Activated CD4-positive, alpha-beta memory T cell treated with anti-CD3 and anti-CD28 coated beads for 36 hours (primary cell): ENCODE results near the gene DNER. TPM values are rescaled to one million over a fixed set of nuclear protein-coding genes. Genes with fewer than 3 reads are reported as not detected.
"Not testable (repeated sequence)": the region's sequence is repeated elsewhere in the genome, so short reads cannot be mapped to it uniquely, and the experiment has no call there.

Experiments
- CTCF ChIA-PET: fragments of 350-600 bp; sonication (Branson Sonifier 250); formaldehyde crosslinking; loops from one replicate; lab custom pipeline; 2021; ENCODE audit warnings: antibody characterized with exemption, inconsistent platforms; lab: Charles Lee
- POLR2A ChIA-PET: fragments of 350-600 bp; sonication (Branson Sonifier 250); formaldehyde crosslinking; loops from one replicate; lab custom pipeline; 2021; ENCODE audit warnings: antibody characterized with exemption; lab: Charles Lee
- DNase-seq: peaks from one replicate; pipeline ENCODE4 v3.0.0-alpha.2; 2020
- H3K27ac Mint-ChIP-seq: one replicate; pipeline ENCODE4 v1.8.0; 2021; ENCODE audit warnings: mixed read lengths
- H3K27me3 Mint-ChIP-seq: one replicate; pipeline ENCODE4 v1.8.0; 2021; ENCODE audit warnings: mixed read lengths
- H3K36me3 Mint-ChIP-seq: one replicate; pipeline ENCODE4 v1.8.0; 2021; ENCODE audit warnings: mixed read lengths
- H3K4me1 Mint-ChIP-seq: one replicate; pipeline ENCODE4 v1.8.0; 2021; ENCODE audit warnings: low read depth, mixed read lengths
- H3K4me3 Mint-ChIP-seq: one replicate; pipeline ENCODE4 v1.8.0; 2021; ENCODE audit warnings: mild to moderate bottlenecking, mixed read lengths
- H3K9me3 Mint-ChIP-seq: one replicate; pipeline ENCODE4 v1.8.0; 2021; ENCODE audit warnings: mixed read lengths
- intact Hi-C: fragments of 100-400 bp; cut with micrococcal nuclease; formaldehyde crosslinking; loops from one replicate; pipeline ENCODE4 v1.15.1; 2023
- total RNA-seq, 2 experiments: library from RNA; stranded (reverse); gene quantifications; one replicate each; pipeline ENCODE4 v1.2.3, GENCODE V29; 2021

Gene DNER
- total RNA-seq, 2 experiments from 2014 or later = not detected

GRCh38 chr2:229713371-229714079 lies 830 bp downstream of the DNER start:
- peaks cover 13% of the 10 kb centered on the region for H3K4me1 Mint-ChIP-seq

DNA sequence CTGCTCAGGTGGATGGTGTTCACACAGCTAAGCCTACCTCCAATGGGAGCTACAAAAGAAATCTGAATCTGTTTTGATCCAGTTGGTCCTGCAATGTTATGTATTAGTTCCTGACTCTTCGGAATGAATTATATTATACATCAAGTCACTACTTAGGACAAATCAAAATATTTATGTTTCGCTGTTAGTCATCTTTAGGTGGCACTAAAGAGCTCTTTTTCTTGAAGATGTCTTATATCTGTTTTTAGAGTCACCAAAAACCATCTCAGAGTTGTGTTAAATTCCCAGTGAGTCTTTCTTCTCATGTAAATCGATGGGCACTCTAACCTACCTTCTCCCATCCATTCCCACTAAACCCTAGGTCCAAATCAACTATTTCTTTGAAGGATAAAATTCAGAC lies 2.2 kb downstream of the DNER start:
- H3K4me1 Mint-ChIP-seq = peaks cover 13% of the 10 kb centered on the region
- intact Hi-C loops = loop anchor here (10.0 kb wide), 1 partner anchor 1817 kb away; no protein-coding TSS in a partner anchor
- CTCF ChIA-PET = no interaction called here

More at GRCh38 chr2:229713371-229714079, 830 bp downstream of the DNER start:
- Mint-ChIP-seq H3K36me3 (no peaks in the 10 kb centered on the region), H3K9me3 (no peaks in the 10 kb centered on the region), H3K27ac (no peak overlapping the region), H3K4me3 (peak overlapping the region; percentile 32), H3K27me3 (peaks cover 53% of the 10 kb centered on the region)
- DNase-seq = peak; percentile 12
- intact Hi-C loops = loop anchor here (10.0 kb wide), 1 partner anchor 1819 kb away; no protein-coding TSS in a partner anchor
- ChIA-PET POLR2A (no interaction called here), CTCF (no interaction called here)

GRCh38 chr2:229708335-229708734 lies 6.0 kb downstream of the DNER start:
- ChIA-PET POLR2A (no interaction called here), CTCF (no interaction called here)
- peaks cover 50% of the 10 kb centered on the region for H3K27me3 Mint-ChIP-seq
- peaks cover 3% of the 10 kb centered on the region for H3K4me1 Mint-ChIP-seq
- H3K36me3 Mint-ChIP-seq = no peaks in the 10 kb centered on the region
- no peak for DNase-seq
- no peak overlapping the region for H3K4me3 Mint-ChIP-seq
- no peaks in the 10 kb centered on the region for H3K9me3 Mint-ChIP-seq
- H3K27ac Mint-ChIP-seq = no peak overlapping the region
- intact Hi-C loops = no loop called here

More for the DNA sequence above, 2.2 kb downstream of the DNER start:
- H3K9me3 Mint-ChIP-seq = no peaks in the 10 kb centered on the region
- no peak for DNase-seq
- POLR2A ChIA-PET = no interaction called here
- no peaks in the 10 kb centered on the region for H3K36me3 Mint-ChIP-seq
- peaks cover 59% of the 10 kb centered on the region for H3K27me3 Mint-ChIP-seq
- no peak overlapping the region for H3K27ac Mint-ChIP-seq
- H3K4me3 Mint-ChIP-seq = no peak overlapping the region

GRCh38 chr2:229703909-229704630 lies 10.3 kb downstream of the DNER start:
- H3K4me1 Mint-ChIP-seq = no peaks in the 10 kb centered on the region
- CTCF ChIA-PET = no interaction called here
- H3K27me3 Mint-ChIP-seq = peaks cover 26% of the 10 kb centered on the region
- H3K4me3 Mint-ChIP-seq = no peak overlapping the region
- H3K9me3 Mint-ChIP-seq = no peaks in the 10 kb centered on the region
- H3K36me3 Mint-ChIP-seq = no peaks in the 10 kb centered on the region
- DNase-seq = no peak
- POLR2A ChIA-PET = no interaction called here
- no peak overlapping the region for H3K27ac Mint-ChIP-seq
- intact Hi-C loops = no loop called here

DNA sequence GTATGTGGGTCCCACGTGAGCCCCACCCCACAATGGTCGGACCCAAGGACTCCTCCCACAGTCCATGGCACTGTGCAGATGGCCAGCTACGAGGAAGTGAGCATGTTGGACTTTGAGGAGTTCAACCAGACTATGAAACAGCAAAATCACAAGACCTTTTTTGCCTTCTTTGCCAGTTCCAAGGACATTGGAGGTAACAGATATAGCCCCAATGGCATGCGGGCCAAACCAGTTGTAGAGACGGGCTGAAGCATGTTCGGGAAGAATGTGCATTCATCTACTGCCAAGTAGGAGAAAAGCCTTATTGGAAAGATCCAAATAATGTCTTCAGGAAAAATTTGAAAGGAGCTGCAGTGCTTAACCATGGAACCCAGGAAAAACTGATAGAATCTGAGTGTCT lies 12.6 kb downstream of the DNER start:
- ChIA-PET CTCF (no interaction called here), POLR2A (no interaction called here)
- Mint-ChIP-seq H3K27ac (no peak overlapping the region), H3K9me3 (peaks cover 2% of the 10 kb centered on the region), H3K36me3 (no peaks in the 10 kb centered on the region), H3K4me1 (no peaks in the 10 kb centered on the region), H3K27me3 (peaks cover 22% of the 10 kb centered on the region), H3K4me3 (no peak overlapping the region)
- intact Hi-C loops = no loop called here
- no peak for DNase-seq

- Mint-ChIP-seq H3K9me3 (peaks cover 2% of the 10 kb centered on the region), H3K27ac (no peak overlapping the region), H3K4me3 (no peak overlapping the region), H3K36me3 (no peaks in the 10 kb centered on the region), H3K27me3 (peaks cover 25% of the 10 kb centered on the region), H3K4me1 (no peaks in the 10 kb centered on the region)
- POLR2A ChIA-PET = no interaction called here
- CTCF ChIA-PET = no interaction called here
- DNase-seq = no peak
- intact Hi-C loops = no loop called here
These were observed 13.3 kb downstream of the DNER start for GRCh38 chr2:229701062-229701461.

- Mint-ChIP-seq H3K9me3 (peaks cover 2% of the 10 kb centered on the region), H3K4me1 (no peaks in the 10 kb centered on the region), H3K4me3 (no peak overlapping the region), H3K36me3 (no peaks in the 10 kb centered on the region), H3K27me3 (peaks cover 13% of the 10 kb centered on the region), H3K27ac (no peak overlapping the region)
- ChIA-PET CTCF (no interaction called here), POLR2A (no interaction called here)
- intact Hi-C loops = no loop called here
- no peak for DNase-seq
These were observed 18.4 kb downstream of the DNER start for GRCh38 chr2:229695961-229696360.

GRCh38 chr2:229693845-229694244 lies 20.5 kb downstream of the DNER start:
- peaks cover 12% of the 10 kb centered on the region for H3K27me3 Mint-ChIP-seq
- H3K36me3 Mint-ChIP-seq, H3K9me3 Mint-ChIP-seq, H3K27ac Mint-ChIP-seq, intact Hi-C loops, H3K4me1 Mint-ChIP-seq, H3K4me3 Mint-ChIP-seq, POLR2A ChIA-PET, DNase-seq, CTCF ChIA-PET: not testable (repeated sequence)

GRCh38 chr2:229691631-229692030 lies 22.7 kb downstream of the DNER start:
- no peaks in the 10 kb centered on the region for H3K36me3 Mint-ChIP-seq
- ChIA-PET CTCF (no interaction called here), POLR2A (no interaction called here)
- no peak overlapping the region for H3K4me3 Mint-ChIP-seq
- H3K9me3 Mint-ChIP-seq = no peaks in the 10 kb centered on the region
- no peaks in the 10 kb centered on the region for H3K4me1 Mint-ChIP-seq
- no peak for DNase-seq
- H3K27ac Mint-ChIP-seq = no peak overlapping the region
- intact Hi-C loops = no loop called here
- H3K27me3 Mint-ChIP-seq = peaks cover 10% of the 10 kb centered on the region

DNA sequence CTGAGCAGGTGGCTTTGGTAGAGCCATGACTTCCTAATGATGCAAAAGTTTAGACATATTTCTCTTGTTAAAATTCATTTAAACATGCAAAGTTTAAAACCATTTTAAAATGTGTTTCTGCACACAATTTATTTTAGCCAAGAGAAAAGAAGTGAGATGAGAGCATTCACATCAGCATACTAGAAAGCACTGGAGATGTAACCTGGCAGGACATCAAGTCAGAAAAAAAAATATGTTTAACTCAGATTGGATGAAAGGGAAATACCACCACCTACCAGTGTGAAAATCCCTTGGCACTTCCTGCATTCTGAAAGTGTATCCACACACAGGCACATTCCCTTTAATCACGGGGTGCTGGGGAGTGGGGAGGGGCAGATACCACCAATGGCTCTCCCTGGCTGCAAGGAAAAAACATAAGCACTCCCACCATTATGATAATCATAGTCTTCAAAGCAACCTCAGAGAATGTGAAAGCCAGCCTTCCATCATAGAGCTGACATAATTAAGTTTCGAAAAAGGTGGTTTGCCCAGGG lies 25.0 kb downstream of the DNER start:
- POLR2A ChIA-PET = no interaction called here
- Mint-ChIP-seq H3K4me1 (no peaks in the 10 kb centered on the region), H3K4me3 (no peak overlapping the region), H3K27ac (no peak overlapping the region), H3K9me3 (no peaks in the 10 kb centered on the region), H3K27me3 (peaks cover 13% of the 10 kb centered on the region), H3K36me3 (no peaks in the 10 kb centered on the region)
- intact Hi-C loops = no loop called here
- no peak for DNase-seq
- CTCF ChIA-PET = no interaction called here

DNA sequence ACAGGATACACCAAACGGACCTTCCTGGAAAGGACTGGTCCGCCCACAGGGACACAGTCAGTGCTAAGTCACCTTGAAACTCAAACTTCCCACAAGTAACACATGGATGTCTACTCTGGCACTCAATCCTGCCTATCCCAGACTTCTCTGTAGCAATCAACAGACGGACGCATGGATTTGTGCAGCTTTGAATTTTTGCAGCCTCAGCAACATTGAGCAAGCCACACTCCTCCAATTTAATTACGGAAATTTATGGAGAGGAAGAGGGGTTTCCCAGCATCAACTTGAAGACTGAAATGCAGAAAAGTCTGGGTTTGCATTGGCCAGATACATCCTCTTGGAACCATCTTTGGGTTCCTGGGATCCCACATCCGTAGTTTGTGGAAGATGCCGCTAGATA lies 26.2 kb downstream of the DNER start:
- CTCF ChIA-PET = no interaction called here
- Mint-ChIP-seq H3K4me1 (no peaks in the 10 kb centered on the region), H3K27ac (no peak overlapping the region), H3K4me3 (no peak overlapping the region), H3K36me3 (no peaks in the 10 kb centered on the region), H3K9me3 (no peaks in the 10 kb centered on the region), H3K27me3 (peaks cover 19% of the 10 kb centered on the region)
- POLR2A ChIA-PET = no interaction called here
- no peak for DNase-seq
- intact Hi-C loops = no loop called here

DNA sequence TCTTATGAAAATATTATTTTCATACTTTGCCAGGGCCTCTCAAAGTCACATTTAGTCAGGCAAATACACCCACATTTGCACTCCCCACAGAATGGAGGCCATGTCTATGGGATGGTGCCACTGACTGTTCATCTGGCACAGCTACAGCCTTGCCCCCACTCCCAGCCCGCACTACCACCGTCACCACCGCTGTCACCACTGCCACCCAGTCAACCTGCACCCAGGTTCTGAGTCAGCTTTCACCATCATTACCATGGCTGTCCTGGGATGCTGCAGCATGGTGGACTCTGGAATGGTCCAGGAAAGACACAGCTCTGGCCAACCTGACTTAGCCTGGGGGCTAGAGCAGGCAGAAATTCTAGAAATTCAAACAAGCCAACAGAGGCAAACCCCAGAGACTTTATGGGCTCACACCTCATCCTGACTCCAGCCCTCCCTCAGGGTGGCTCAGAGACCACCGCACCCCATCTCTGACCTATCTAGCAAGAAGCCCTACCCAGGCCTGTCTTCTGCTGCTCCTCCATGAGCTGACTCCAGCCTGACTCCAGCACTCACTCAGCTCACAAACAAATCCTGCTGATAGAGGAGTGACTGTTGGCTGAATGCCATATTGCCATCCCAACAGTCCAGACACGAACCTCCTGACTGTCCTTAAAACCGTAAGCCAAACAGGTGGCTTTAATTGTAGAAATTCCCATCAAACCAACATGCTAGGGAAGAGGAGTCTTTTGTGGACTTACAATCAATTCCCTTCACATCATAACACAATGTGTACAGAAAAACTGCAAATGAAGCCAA lies 28.0 kb downstream of the DNER start:
- CTCF ChIA-PET = no interaction called here
- H3K27me3 Mint-ChIP-seq = peaks cover 21% of the 10 kb centered on the region
- H3K4me1 Mint-ChIP-seq = no peaks in the 10 kb centered on the region
- intact Hi-C loops = no loop called here
- no peak for DNase-seq
- no peak overlapping the region for H3K27ac Mint-ChIP-seq
- H3K4me3 Mint-ChIP-seq = no peak overlapping the region
- H3K9me3 Mint-ChIP-seq = no peaks in the 10 kb centered on the region
- H3K36me3 Mint-ChIP-seq = no peaks in the 10 kb centered on the region
- POLR2A ChIA-PET = no interaction called here
